MM.1S (cell line): ENCODE measurements around the gene AGO1.
"Not testable (repeated sequence)": the region's sequence is repeated elsewhere in the genome, so short reads cannot be mapped to it uniquely, and the experiment has no call there.

Source experiments
- DNase-seq: peaks from one replicate; pipeline ENCODE4 v3.0.0-alpha.2; 2015
- H2AFZ ChIP-seq: fragments of 300-600 bp; sonication (generic); 2 replicates; pipeline ENCODE4 v1.6.0; 2016; ENCODE audit warnings: antibody characterized with exemption, low read length
- H3F3A ChIP-seq: fragments of 300-600 bp; sonication (generic); 2 replicates; pipeline ENCODE4 v1.6.1; 2016; ENCODE audit warnings: mild to moderate bottlenecking, antibody characterized with exemption, low read length, moderate library complexity, mixed read lengths; ENCODE audit not compliant: insufficient read depth
- H3K27ac ChIP-seq: fragments of 300-600 bp; sonication (generic); 2 replicates; pipeline ENCODE4 v1.5.1; 2016; ENCODE audit warnings: mild to moderate bottlenecking, low read length
- H3K27me3 ChIP-seq: fragments of 300-600 bp; sonication (generic); replicated peaks from 2 replicates; pipeline ENCODE4 v1.6.0; 2016; ENCODE audit warnings: low read length; ENCODE audit not compliant: insufficient read depth
- H3K36me3 ChIP-seq: fragments of 300-600 bp; sonication (generic); replicated peaks from 2 replicates; pipeline ENCODE4 v1.6.1; 2016; ENCODE audit warnings: mild to moderate bottlenecking, low read length, mixed read lengths; ENCODE audit not compliant: insufficient read depth
- H3K4me1 ChIP-seq: fragments of 300-600 bp; sonication (generic); 2 replicates; pipeline ENCODE4 v1.6.1; 2016; ENCODE audit warnings: low read length, mixed read lengths
- H3K4me2 ChIP-seq: fragments of 300-600 bp; sonication (generic); 2 replicates; pipeline ENCODE4 v1.6.0; 2016; ENCODE audit warnings: low read depth, low read length
- H3K4me3 ChIP-seq: fragments of 300-600 bp; sonication (generic); 2 replicates; pipeline ENCODE4 v1.5.1; 2016; ENCODE audit warnings: low read length, mixed read lengths
- H3K79me2 ChIP-seq: fragments of 300-600 bp; sonication (generic); 2 replicates; pipeline ENCODE4 v1.6.1; 2016; ENCODE audit warnings: mixed run types, low read length, mixed read lengths
- H3K9ac ChIP-seq: fragments of 300-600 bp; sonication (generic); 2 replicates; pipeline ENCODE4 v1.6.1; 2016; ENCODE audit warnings: low read length, mixed read lengths
- H3K9me2 ChIP-seq: fragments of 300-600 bp; sonication (generic); replicated peaks from 2 replicates; pipeline ENCODE4 v1.6.1; 2016; ENCODE audit warnings: mild to moderate bottlenecking, low read length, mixed read lengths; ENCODE audit not compliant: insufficient read depth
- H3K9me3 ChIP-seq: fragments of 300-600 bp; sonication (generic); replicated peaks from 2 replicates; pipeline ENCODE4 v1.6.1; 2016; ENCODE audit warnings: mild to moderate bottlenecking, low read length, mixed read lengths; ENCODE audit not compliant: insufficient read depth
- H4K20me1 ChIP-seq: fragments of 300-600 bp; sonication (generic); 2 replicates; pipeline ENCODE4 v1.6.1; 2016; ENCODE audit warnings: mild to moderate bottlenecking, low read length, moderate library complexity, mixed read lengths; ENCODE audit not compliant: insufficient read depth
- CTCF ChIP-seq: fragments of 300-600 bp; sonication (generic); IDR thresholded peaks from 2 replicates; pipeline ENCODE4 v1.5.1; 2016; ENCODE audit warnings: antibody characterized with exemption, low read length, mixed read lengths
- EZH2 ChIP-seq: fragments of 300-600 bp; sonication (generic); optimal IDR thresholded peaks from 2 replicates; pipeline ENCODE3; 2017; ENCODE audit warnings: low read depth, mild to moderate bottlenecking, antibody characterized with exemption, low read length, mixed read lengths
- EZH2phosphoT487 ChIP-seq: fragments of 300-600 bp; sonication (generic); IDR thresholded peaks from 2 replicates; pipeline ENCODE4 v1.6.1; 2018; ENCODE audit warnings: antibody characterized with exemption, low read length

The AGO1 gene

GRCh38 chr1:35870651-35871309 lies 12.2 kb upstream of the AGO1 start:
- Histone ChIP-seq H3K4me1 (peaks cover 14% of the 10 kb centered on the region), H3K4me2 (no peak overlapping the region), H3K4me3 (no peak overlapping the region), H3K27me3 (no peaks in the 10 kb centered on the region), H3K9ac (no peak overlapping the region), H3F3A (peaks cover 11% of the 10 kb centered on the region), H3K27ac (no peak overlapping the region), H3K9me3 (no peaks in the 10 kb centered on the region), H2AFZ (no peak overlapping the region), H3K36me3 (no peaks in the 10 kb centered on the region), H3K79me2 (no peaks in the 10 kb centered on the region), H4K20me1 (no peaks in the 10 kb centered on the region), H3K9me2 (no peaks in the 10 kb centered on the region)
- no peak for TF ChIP-seq EZH2
- TF ChIP-seq EZH2phosphoT487: no peak
- TF ChIP-seq CTCF: no peak
- no peak for DNase-seq

DNA sequence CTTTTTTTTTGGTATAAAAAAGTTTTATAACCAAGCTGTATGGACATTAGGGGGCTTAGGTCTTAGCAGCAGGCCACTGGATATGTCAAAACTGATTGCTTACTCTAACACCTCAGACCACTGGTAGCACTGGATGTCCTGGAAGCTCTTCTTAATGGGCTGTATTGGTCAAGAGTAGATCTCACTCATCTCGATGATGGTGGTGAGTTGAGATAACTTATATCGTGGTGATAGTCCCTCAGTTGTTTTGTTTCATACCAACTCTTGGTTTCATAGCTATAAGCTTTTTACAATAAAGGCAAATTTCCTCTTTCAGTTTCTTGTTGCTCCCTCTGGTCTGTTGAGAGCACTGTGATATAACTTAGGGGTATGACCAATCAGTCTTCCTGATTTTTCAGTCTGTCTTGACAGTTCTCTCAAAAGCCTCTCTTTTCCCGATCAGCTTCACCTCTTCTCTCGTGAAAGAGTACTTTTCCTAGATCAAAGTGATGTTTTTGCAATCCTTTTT lies 9.7 kb upstream of the AGO1 start:
- 0 out of 2 replicates have a peak overlapping the region, but pooled peaks have one; percentile 38 for H2AFZ ChIP-seq
- TF ChIP-seq CTCF (no peak), EZH2phosphoT487 (no peak), EZH2 (no peak)
- H3K9me2 ChIP-seq: no peaks in the 10 kb centered on the region
- H3K4me1 ChIP-seq: peaks cover 14% of the 10 kb centered on the region
- H4K20me1 ChIP-seq: no peaks in the 10 kb centered on the region
- H3K9me3 ChIP-seq: no peaks in the 10 kb centered on the region
- peak overlapping the region; percentile 70 for H3K4me2 ChIP-seq
- no peaks in the 10 kb centered on the region for H3K27me3 ChIP-seq
- peaks cover 11% of the 10 kb centered on the region for H3F3A ChIP-seq
- H3K27ac ChIP-seq: peak overlapping the region; percentile 42; the same call in 1 of the 2 replicates
- H3K9ac ChIP-seq: no peak overlapping the region
- H3K4me3 ChIP-seq: no peak overlapping the region
- no peaks in the 10 kb centered on the region for H3K36me3 ChIP-seq
- peak; percentile 56 for DNase-seq
- H3K79me2 ChIP-seq: no peaks in the 10 kb centered on the region

GRCh38 chr1:35874115-35874514 lies 8.9 kb upstream of the AGO1 start:
- not testable (repeated sequence) for H3K27me3 ChIP-seq, DNase-seq, H3K36me3 ChIP-seq, H3K9me2 ChIP-seq, H3K79me2 ChIP-seq, H3K9ac ChIP-seq, H3K4me2 ChIP-seq, H3K9me3 ChIP-seq, H2AFZ ChIP-seq, H4K20me1 ChIP-seq, H3K4me3 ChIP-seq, H3K27ac ChIP-seq
- peaks cover 14% of the 10 kb centered on the region for H3K4me1 ChIP-seq
- H3F3A ChIP-seq: peaks cover 11% of the 10 kb centered on the region

DNA sequence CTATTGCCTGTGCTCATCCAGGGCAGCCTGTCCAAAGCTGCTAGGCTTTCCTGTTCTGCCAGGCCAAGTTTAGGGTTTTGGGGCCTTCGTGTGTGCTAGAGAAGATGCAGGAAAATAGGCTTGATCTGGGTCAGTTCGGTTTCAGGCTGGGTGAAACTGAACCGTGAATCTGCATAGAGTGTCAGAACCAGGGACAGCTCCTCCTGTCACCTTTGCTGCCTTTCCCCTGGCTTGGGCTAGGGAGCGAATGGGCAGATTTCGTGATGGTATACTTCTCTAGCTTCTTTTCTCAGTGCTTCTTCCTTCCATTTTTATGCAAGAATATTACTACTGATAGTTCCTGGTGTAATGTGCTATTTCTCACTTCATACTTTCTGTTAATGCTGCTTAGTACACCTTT lies 6.0 kb upstream of the AGO1 start:
- Histone ChIP-seq H3K27me3 (no peaks in the 10 kb centered on the region), H3F3A (peaks cover 15% of the 10 kb centered on the region), H3K9me2 (no peaks in the 10 kb centered on the region), H2AFZ (no peak overlapping the region), H3K4me2 (no peak overlapping the region), H3K27ac (no peak overlapping the region), H3K9ac (no peak overlapping the region), H3K36me3 (no peaks in the 10 kb centered on the region), H3K9me3 (no peaks in the 10 kb centered on the region), H3K4me3 (no peak overlapping the region), H3K79me2 (no peaks in the 10 kb centered on the region), H4K20me1 (no peaks in the 10 kb centered on the region), H3K4me1 (peaks cover 17% of the 10 kb centered on the region)
- no peak for TF ChIP-seq EZH2
- TF ChIP-seq EZH2phosphoT487: no peak
- no peak for TF ChIP-seq CTCF
- DNase-seq: no peak
